Islet of Langerhans (tissue), 1 donor: ENCODE data around the gene CR1L.
"Not testable (repeated sequence)": the region's sequence is repeated elsewhere in the genome, so short reads cannot be mapped to it uniquely, and the experiment has no call there.

Experiments
- FAIRE-seq: peaks from one replicate; lab custom pipeline; 2011; peaks lifted over from hg19 to GRCh38; lab: Jason Lieb, UNC

CR1L gene

GRCh38 chr1:207745839-207746767 lies 101.2 kb downstream of the CR1L start:
- FAIRE-seq: no peak

DNA sequence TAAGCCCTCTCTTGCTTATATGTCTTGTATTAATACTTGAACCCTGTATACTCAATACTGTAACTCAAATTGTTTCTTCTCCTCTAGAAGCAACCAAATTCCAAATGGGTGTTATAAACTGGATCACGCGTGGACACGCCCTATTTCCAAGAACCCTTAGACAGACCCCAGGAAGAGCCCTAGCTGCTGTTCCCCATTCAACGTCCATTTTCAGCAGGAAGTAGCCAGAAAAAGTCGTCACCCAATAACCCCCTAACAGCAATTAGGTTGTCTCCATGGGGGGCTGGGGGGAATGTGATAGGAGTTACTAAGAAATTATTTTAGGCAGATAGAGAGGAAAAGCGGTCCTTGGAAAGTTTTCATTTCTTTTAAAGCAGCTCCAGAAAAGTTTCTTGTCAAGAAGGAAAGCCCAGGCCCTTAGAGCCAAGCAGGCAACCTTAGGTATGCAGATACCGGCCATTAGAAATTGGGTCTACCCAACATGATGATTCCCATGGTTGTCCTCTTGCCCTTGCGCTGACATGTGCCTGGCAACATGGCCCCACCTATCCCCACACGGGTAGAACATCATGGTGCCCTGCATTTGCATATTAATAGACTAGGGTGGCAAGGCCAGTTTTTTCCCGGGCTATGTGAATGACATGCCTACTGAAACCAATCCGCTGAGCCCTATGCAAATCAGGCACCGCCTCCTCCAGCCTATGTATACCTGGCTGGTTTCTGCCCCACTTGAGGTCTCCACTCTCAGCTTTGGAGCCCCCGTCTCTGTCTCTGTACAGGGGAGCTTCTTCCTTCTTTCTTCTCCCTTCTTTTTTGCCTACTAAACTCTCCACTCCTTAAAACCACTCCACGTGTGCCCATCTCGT lies 102.9 kb downstream of the CR1L start:
- no peak for FAIRE-seq

DNA sequence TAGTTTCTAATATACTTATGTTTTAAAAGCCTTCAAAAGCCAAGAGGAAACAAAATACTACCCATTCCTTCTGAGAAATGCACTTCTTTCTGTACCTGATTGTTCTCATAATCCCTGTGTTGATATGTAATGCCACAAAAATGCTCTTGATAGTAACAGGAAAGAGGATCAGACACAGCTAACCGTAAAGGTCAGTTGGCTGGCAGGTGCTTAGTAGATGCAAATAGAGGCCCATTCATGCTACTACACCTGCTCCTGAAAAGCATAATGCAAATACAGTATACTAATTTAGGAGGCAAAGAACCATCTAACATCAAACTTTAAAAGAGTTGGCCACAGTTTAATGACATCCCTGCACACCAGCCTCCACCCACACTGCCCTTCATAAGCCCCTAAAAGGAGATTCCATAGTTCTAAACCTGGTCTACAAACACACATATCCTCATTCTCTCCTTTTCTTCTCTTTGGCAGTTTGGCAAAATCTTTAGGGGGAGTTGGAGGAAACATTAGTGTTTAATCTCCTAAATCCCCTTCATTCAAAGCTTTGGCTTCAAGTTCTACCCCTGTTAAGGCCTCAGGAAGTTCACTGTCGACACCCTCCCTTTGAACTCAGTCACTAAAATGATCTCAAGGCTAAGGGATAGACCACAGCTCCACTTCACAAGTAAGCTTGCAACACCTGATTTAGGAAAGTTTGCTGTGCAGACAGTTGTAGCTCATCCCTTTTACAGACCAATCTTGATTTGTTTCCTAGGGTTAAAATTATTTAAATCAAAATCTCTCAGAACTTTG lies 104.0 kb downstream of the CR1L start:
- FAIRE-seq: no peak

DNA sequence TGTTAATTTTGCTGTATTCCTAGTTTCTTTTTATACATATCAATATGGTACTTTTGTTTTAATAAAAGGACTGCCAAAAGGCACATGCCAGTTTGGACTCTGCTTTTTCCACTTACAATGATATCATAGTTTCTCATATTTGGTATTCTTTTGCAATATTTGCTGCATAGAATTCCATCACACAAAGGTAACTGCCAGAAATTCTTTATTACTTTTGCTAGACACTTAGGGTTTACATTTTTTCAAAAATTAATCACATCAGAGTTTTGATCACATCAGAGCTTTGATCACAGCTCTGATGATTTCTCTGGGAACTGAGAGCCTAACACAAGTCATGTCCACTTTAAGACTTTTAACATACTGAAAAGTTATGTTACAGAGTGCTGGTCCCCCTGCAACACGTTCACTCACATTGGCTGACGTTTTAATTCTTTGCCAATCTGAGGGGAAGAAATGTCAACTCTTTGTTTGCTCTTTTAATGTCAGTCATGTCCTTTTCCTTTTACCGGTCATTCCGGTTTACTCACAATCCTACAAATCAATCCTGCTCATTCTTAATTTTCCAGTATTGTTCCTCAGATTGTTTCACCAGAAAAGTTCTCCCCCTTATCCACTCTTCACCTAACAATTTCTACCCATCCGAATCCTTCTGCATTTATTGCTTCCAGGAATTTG lies 105.8 kb downstream of the CR1L start:
- peak; percentile 53 for FAIRE-seq

- not testable (repeated sequence) for FAIRE-seq
These were observed 106.5 kb downstream of the CR1L start for GRCh38 chr1:207751463-207751789.

DNA sequence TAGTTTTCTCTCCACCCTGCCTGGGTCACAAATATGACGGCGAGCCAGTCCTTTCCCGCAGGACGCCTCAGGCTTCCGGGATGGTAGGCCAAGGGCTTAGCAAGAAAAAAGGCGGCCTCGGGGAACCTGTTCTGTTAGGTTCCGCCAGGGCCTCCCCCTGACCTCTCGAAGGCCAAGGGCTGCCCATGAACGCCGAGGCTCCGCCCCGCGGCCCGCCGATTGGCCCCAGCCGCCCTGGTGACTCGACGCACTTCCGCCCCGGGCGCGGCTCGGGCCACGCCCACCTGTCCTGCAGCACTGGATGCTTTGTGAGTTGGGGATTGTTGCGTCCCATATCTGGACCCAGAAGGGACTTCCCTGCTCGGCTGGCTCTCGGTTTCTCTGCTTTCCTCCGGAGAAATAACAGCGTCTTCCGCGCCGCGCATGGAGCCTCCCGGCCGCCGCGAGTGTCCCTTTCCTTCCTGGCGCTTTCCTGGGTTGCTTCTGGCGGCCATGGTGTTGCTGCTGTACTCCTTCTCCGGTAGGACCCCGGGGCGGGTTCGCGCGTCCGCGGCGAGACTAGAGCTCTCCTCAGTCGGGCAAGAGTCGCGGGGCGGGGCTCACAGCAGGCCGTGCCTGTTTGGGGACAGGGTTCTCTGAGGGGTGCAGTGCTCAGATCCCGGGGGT lies 107.0 kb downstream of the CR1L start, which contains the start of gene CD46:
Gene CD46, plus strand, starts transcription at position 265 of the 666 bp plus-strand sequence. Its CDS starts 159 bp downstream, at position 424.
- no peak for FAIRE-seq

DNA sequence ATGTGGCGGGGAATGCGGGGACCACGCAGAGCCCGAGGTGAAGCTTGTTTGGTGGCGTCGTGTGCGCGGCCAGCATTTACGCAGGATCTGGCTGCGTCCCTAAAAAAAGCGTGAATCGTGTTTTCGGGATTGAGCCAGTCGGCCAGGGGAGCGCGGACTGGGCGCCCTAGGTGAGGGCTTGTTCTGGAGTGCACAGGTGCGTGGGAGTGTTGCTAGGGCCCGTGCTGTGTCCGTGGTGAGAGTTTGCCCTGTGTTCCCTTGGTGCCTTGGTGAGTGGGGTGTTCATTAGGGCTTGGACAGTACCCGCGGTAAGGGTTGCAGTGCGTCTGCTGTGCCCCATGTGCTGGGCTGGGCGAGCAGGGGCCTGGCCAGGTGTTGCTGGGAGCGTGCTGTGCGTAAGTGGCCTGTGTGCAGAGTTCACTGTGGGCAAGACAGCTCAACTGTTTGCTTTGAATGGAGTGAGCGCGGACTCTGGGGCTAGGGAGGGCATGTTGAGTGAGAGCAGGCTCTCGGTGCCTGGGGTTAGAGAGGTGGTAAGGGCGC lies 107.6 kb downstream of the CR1L start:
- no peak for FAIRE-seq

- FAIRE-seq: no peak
These were observed 108.7 kb downstream of the CR1L start for GRCh38 chr1:207753611-207754010.

DNA sequence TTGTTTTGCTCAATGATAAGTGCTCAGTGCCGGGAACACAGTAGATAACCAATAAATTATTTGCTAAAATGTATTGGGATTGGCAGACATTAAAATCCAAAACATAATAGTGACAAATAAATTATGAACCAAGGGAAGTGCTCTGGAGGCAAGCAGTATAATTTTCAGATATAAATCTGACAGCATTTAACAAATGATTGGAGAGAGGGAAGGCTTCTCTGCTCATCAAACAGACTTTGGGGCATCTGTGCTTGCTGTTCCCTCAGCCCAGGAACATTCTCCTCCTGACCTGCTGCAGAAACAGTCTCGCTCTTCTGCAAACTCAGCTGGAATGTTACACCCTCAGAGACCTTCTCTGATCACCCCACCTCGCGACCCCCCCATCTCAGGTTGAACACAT lies 109.1 kb downstream of the CR1L start:
- no peak for FAIRE-seq

DNA sequence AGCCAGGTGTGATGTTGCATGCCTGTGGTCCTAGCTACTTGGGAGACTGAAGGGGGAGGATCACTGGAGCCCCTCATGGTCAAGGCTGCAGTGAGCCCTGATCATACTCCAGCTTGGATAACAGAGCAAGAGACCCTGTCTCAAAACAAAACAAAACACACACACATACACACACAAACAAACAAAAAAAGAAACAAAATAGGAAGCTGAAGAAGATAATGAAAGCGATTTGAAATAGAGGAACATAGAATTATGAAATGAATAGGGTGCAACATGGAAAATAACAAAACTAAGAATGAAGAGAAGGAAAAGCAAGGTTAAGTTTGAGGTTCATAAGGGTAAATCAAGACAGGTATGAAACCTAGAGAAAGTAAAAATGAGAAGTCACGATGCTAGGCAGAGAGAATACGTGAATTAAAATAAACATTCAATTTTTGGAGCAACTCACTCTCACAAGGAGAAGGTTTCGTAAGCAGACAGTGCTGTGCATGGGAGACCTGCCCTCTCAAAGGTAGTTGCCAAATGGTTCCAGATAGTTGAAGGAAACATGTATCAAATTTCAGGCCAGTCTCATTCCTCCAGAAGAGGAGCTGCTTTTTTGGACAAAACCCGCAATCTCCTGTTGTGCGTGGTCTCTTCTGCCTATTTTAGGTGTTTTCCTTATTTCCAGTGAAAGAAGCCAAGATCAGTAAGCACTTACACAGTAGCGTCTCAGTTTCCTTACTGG lies 110.2 kb downstream of the CR1L start:
- FAIRE-seq: no peak

- FAIRE-seq: no peak
These were observed 111.1 kb downstream of the CR1L start for GRCh38 chr1:207755846-207756693.

GRCh38 chr1:207762622-207763021 lies 117.7 kb downstream of the CR1L start:
- no peak for FAIRE-seq

DNA sequence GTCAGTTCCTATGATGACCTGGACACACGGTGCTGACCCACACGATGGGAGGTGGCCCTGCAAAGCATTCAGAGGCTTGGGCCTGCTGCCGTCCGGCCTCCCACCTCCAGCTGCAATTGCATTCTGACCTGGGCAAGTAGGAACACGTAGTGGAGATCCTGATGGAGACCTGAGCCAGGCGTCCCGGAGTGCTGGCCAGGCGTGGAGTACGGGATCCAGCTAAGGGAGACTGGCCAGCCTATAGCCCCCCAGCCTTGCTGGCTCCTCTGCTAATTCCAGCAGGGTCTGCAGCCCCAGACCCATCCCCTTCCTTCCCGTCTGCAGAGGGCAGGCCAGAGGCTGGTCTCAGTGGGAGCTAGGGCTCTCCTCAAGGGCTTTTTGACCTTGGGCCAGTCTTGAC lies 118.2 kb downstream of the CR1L start:
- FAIRE-seq: no peak

DNA sequence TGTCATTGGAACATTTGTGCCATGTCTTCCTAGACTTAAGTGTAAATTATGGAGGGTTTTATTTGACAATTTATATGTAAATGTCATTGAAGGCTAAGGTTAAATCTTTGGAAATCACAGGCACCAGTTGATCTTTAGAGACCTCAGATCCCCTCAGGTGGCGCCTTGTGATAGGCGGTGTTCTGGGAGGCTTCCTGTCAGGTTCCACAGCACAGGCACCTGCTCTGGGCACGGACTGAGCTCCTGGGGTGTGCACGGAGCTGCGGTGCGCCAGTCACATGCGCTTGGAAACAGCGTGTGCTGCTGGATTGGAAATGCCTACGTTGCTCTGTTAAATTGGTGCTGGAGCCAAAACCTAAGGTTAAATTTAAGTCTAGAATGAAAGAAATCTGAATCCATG lies 119.0 kb downstream of the CR1L start:
- no peak for FAIRE-seq

GRCh38 chr1:207766569-207766968 lies 121.6 kb downstream of the CR1L start:
- FAIRE-seq: no peak

- FAIRE-seq: not testable (repeated sequence)
These were observed 125.6 kb downstream of the CR1L start for GRCh38 chr1:207770514-207770913.
